Superior temporal gyrus (tissue), 1 donor: ENCODE measurements around the gene SLC22A23.
A peak's percentile ranks its signal among the peaks of the same experiment; 100 is the strongest.

Source experiments
- DNase-seq: peaks from one replicate; pipeline ENCODE4 v3.0.0-alpha.2; 2016; ENCODE audit errors: extremely low spot score

Gene SLC22A23

DNA sequence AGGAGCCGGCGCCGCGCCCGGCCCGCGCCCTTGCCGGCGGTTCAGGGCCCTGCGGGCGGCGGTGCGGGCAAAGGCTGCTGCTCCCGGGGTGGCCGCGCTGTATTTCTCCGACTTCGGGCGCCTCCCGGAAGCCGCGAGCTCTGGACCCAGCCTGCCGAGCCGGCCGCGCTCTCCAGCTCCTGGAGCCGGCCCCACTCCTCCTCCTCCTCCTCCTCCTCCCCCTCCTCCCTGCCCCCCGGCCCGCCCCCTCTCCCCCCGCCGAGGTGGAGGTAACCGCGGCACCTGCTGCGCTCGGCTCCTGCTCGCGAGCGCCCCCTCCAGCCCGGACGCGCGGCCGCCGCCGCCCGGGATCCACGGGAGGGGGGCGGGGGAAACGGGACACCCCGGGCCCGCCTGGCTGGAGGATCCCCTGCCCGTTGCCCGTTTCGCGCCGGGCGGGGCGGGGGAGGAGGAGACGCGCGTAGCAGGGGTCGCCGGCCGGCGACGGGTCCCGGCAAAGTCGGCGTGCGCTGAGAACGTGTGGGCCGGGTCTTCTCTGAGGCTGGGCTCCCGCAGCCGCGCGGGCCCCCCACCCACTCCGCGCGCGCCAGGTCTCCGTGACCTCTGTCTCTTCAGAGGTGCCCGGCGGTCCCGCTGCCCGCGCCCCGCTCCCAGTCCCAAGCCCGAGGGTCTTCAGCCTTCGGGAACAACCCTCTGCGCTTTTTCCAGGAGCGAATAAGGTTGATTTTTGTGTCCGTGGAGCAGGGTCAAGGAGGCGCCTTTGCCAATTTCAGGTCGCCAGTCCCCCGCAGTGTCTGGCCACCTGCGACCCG lies at the start of gene SLC22A23:
SLC22A23 (minus strand) TSS at position 153 of the 812 bp plus-strand sequence. CDS start 491 bp downstream, outside the sequence.
- peak; percentile 68 for DNase-seq

- no peak for DNase-seq
Observed at GRCh38 chr6:3506200-3506599, 49.4 kb upstream of the SLC22A23 start.

DNA sequence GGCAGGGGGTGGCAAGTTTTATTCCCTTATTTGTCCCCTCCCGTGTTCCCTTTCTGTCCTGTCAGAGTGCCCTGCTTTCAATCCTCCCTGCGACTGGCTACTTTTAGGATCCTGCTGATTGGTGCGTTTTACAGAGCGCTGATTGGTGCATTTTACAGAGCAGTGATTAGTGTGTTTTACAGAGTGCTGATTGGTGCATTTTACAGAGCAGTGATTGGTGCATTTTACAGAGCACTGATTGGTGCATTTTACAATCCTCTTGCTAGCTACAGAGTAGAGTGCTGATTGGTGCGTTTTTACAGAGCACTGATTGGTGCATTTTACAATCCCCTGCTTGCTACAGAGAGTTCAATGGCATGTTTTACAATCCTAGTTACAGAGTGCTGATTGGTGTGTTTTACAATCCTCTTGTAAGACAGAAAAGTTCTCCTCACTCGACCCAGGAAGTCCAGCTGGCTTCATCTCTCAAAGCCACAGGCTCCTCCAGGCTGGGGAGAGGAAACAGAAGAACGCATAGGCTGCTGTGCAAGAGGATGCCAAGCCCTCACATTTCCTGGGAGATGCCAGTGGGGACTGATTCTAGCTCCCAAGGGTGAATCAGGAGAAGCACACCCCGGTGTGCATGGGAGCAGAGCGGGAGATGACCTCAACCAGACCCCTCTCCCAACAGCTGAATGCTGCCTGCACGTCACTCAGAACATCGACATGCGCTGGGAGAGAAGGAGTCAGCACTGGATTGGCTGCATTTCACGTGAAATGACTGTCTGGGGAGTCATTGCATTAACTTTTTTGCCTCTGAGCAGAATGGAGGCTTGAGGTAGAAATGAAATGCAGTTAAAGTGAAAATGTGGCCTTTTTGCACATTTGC lies 48.3 kb upstream of the SLC22A23 start:
- DNase-seq: no peak

GRCh38 chr6:3504354-3504753 lies 47.5 kb upstream of the SLC22A23 start:
- DNase-seq: no peak

DNA sequence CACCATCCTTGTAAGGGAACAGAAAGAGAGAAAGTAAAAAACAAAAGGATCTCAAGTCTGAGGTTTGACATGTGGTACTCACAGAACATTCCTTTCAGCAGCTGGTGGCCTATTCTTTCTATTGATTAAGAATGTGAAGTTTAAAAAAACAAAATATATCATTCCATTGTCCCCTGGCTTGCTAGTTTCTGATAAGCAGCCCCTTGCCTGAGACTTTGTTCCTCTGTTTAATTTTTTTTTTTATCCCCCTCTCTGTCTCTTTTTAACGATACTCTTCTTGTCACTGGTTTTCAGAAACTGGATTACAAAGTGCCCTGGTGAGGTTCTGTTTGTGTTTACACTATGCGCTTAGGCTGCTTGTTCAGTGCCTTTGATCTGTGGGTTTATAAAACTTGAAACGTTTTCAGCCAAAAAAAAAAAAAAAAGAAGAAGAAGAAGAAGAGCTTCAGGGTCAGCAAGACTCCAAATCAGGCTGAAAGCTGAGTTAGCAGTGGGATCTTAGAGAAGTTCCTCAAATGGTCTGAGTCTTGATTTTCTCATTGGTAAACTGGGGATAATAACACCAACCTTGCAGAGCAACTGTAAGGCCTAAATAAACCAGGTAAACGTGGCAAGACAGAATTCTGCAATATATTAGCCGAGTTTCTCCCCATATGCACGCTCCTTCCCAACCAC lies 45.1 kb upstream of the SLC22A23 start:
- no peak for DNase-seq

GRCh38 chr6:3500262-3501014 lies 43.6 kb upstream of the SLC22A23 start:
- DNase-seq: no peak

DNA sequence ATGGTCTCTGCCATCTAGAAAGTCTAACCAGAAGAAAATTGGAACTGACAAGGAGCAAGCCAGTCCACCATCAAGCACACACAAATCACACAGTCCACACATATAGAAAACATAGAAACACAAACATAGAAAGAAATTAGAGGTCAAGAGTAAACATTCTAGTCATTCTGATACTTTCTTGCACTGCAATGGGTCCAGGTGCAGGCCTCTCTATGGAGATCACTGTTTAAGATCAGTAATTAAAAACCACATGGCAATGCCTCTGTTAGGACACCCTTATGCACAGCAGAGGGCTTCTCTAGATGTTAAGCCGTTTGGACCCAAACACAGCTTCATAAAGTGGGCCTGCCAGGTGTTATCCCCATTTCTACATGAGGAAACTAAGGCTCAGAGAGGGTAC lies 42.8 kb upstream of the SLC22A23 start:
- no peak for DNase-seq

- DNase-seq: no peak
Observed at GRCh38 chr6:3496395-3496794, 39.5 kb upstream of the SLC22A23 start.

DNA sequence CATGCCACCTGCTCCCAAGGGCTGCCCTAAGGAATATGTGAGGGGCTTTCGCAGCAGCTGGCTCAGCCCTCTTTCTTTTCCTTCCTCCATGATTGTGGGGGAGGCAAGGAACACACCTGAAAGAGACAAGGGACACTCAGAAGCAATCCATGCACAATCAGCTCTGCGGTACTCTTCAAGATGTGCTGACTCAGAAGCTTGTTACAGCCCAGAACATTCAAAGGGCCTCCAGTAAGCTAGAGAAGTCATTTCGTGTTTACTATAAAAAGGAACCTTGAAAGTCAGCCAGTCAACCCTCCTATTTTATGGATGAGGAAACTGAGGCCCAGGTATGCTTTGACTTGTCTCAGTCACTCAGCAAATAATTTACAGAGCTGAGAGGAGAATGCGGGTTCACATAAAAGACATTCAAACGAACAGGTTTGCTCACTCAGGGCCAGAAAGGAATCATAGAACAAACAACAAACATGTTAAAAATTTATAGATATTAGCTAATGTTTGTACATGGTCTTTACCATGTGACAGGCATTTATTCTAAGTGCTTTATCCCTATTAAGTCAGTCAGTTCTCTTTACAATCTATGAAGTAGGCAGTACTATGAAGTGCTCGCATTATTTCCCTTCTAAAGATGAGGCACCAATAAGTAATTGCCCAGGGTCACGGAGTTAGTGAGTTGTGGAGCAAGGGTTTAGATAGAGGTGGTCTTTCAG lies 37.7 kb upstream of the SLC22A23 start:
- no peak for DNase-seq

DNA sequence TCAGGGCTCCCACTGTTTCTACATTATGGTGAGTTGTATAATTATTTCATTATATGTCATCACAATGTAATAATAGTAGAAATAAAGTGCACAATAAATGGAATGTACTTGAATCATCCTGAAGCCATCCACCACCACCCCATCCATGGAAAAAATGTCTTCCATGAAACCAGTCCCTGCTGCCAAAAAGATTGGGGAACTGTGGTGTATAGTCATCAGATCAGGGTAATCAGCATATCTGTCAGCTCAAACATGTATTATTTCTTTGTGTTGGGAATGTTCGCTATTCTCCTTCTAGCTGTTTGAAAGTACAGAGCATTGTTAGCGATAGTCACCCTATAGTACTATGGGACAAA lies 33.8 kb upstream of the SLC22A23 start:
- no peak for DNase-seq

GRCh38 chr6:3489961-3490624 lies 33.2 kb upstream of the SLC22A23 start:
- DNase-seq: no peak

DNA sequence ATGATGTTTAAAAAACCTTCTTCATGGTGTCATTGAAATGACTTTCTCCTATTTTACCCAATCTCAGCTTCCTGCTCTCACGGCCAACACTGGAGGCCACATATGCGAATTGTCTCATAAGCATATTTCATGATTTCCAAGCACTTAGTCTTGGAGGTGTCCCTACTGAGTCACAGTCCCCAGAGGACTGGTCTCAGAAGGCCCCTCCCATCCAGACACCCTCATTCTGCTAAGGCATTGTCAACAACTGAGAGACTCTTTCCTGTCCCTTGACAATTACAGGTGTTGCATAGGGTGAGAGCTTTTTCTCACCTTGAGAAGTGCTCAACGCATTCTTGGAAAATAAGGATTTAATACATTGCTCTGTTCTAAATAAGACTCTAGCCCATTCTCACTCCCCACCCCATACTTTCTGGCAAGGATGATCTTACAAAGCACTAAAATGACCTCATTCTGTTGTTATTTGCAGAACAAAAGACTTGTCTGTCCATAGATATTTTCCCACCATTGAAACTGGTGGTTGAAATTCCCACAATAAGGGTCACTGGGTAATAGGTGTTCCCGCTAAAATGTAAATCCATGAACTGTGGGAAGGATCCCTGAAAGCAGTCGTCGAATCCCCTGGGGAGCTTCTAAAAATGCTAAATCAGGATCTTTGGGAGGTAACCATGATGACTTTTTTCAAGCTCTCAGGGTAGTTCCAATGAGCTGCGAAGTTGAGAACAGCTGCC lies 32.3 kb upstream of the SLC22A23 start:
- peak; percentile 64 for DNase-seq

GRCh38 chr6:3484946-3485345 lies 28.1 kb upstream of the SLC22A23 start:
- peak; percentile 81 for DNase-seq

GRCh38 chr6:3484192-3484591 lies 27.3 kb upstream of the SLC22A23 start:
- no peak for DNase-seq

DNA sequence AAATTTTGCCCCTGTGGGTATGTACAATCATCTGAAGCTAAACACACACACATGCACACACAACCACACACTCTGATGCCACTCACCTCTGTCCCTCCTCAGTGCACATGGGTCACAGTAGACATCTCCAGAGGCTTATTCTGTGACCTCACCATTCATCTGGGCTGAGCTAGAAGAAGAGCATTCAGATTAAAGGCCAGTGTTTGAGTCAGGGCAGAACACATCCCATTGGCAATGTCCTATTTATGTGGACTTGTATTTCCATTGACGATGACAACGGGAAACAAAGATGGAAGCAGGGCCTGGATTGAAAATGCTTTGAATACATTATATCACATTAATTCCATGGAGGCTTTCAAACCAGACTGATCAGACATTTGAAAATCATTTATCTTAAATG lies 26.8 kb upstream of the SLC22A23 start:
- no peak for DNase-seq

- DNase-seq: no peak
Observed at GRCh38 chr6:3482869-3483268, 26.0 kb upstream of the SLC22A23 start.

GRCh38 chr6:3481640-3482039 lies 24.8 kb upstream of the SLC22A23 start:
- no peak for DNase-seq

DNA sequence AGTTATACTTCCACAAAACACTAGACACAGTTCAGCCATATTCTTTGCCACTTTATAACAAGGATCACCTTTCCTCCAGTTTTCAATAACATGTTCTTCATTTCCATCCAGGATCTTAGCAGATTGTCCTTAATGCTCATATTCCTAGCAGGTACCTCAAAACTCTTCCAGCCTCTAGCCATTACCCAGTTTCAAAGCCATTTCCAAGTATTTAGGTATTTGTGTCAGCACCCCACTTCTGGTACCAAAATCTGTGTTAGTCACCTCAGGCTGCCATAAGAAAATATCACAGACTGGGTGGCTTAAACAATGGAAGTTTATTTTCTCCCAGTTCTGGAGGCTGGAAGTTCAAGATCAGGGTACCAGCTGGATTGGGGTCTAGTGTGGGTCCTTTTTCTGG lies 23.2 kb upstream of the SLC22A23 start:
- DNase-seq: no peak

GRCh38 chr6:3473773-3474172 lies 16.9 kb upstream of the SLC22A23 start:
- DNase-seq: no peak

- no peak for DNase-seq
Observed at GRCh38 chr6:3471711-3472110, 14.9 kb upstream of the SLC22A23 start.
